ENCODE results near the gene ELAC1. TPM values are rescaled to one million over a fixed set of nuclear protein-coding genes. Genes with fewer than 3 reads are reported as not detected.

Gene ELAC1
- total and polyA plus RNA-seq, 2 experiments from 2014 or later, result 6.2 to 13.1 TPM

DNA sequence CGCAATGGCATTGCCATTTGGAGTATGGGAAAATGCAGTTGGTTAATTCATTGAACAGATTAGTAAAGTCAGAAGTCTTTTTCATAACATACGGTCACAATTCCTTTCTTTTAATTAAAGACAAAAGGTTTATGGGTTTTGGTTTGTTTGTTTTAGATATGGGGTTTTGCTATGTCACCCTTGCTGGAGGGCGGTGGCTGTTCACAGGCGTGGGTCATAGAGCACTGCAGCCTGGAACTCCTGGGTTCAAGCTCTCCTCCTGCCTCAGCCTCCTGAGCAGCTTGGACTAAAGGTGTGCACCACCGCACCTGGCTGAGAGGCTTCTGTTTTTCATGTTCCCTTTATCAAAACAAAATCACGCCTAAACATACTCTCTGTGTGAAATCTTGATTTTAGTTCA is 18.7 kb upstream of the ELAC1 start:
- Histone ChIP-seq H2AFZ (no peak overlapping the region), H3K4me2 (ENCODE audit: unreplicated experiment) (no peak overlapping the region), H4K20me1 (ENCODE audit: insufficient read depth) (no peaks in the 10 kb centered on the region), H3K27me3 (replicated peaks; ENCODE audit: insufficient read depth) (no peaks in the 10 kb centered on the region), H3K36me3 (ENCODE audit: low read depth) (no peaks in the 10 kb centered on the region), H3K27ac (no peak overlapping the region), H3K4me3 (no peak overlapping the region), H3K4me1 (ENCODE audit: insufficient read depth) (peaks cover 7% of the 10 kb centered on the region), H3F3A (ENCODE audit: insufficient read depth) (0 out of 2 replicates have a peak, but pooled peaks cover 7% of the 10 kb centered on the region), H3K9ac (no peak overlapping the region), H3K79me2 (ENCODE audit: insufficient read depth) (no peaks in the 10 kb centered on the region), H3K9me2 (ENCODE audit: insufficient read depth) (no peaks in the 10 kb centered on the region), H3K9me3 (ENCODE audit: low read depth) (no peaks in the 10 kb centered on the region)
- TF ChIP-seq EZH2 (IDR thresholded peaks at IDR 0.05; ENCODE audit: insufficient read depth, poor library complexity, severe bottlenecking) (no peak), EZH2phosphoT487 (IDR thresholded peaks at IDR 0.05; ENCODE audit: insufficient read depth, low read depth) (no peak)
- WGBS, 2 experiments (ENCODE audit: low coverage in 1 of 2, low lambda C conversion rate in 2 of 2, missing lambda C conversion rate in 2 of 2), result 96 to 97% methylated on average over 6 of the region's 6 CpGs
- no peak for DNase-seq
- in situ Hi-C loops (cut with MboI), result no loop called here

DNA sequence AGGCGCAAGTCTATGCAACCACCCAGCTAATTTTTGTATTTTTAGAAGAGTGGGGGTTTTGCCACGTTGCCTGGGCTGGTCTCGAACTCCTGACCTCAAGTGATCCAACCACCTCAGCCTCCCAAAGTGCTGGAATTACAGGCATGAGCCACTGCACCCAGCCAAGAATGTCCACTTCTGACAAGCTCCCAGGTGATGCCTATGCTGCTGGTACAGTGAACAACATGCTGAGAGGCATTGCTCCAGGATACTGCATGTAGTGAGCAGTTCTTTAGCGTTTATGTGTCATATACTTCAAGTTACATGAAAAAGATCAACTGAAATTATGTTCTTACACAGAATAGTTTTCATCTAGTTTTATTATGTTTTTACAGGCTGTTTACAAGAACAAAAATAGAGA is 17.2 kb upstream of the ELAC1 start:
- TF ChIP-seq EZH2phosphoT487 (IDR thresholded peaks at IDR 0.05; ENCODE audit: insufficient read depth, low read depth) (no peak), EZH2 (IDR thresholded peaks at IDR 0.05; ENCODE audit: insufficient read depth, poor library complexity, severe bottlenecking) (no peak)
- Histone ChIP-seq H3F3A (ENCODE audit: insufficient read depth) (0 out of 2 replicates have a peak, but pooled peaks cover 7% of the 10 kb centered on the region), H3K36me3 (ENCODE audit: low read depth) (no peaks in the 10 kb centered on the region), H3K27ac (no peak overlapping the region), H3K4me2 (ENCODE audit: unreplicated experiment) (no peak overlapping the region), H3K4me3 (no peak overlapping the region), H3K27me3 (replicated peaks; ENCODE audit: insufficient read depth) (no peaks in the 10 kb centered on the region), H3K9me3 (ENCODE audit: low read depth) (no peaks in the 10 kb centered on the region), H3K79me2 (ENCODE audit: insufficient read depth) (no peaks in the 10 kb centered on the region), H2AFZ (no peak overlapping the region), H3K4me1 (ENCODE audit: insufficient read depth) (peaks cover 7% of the 10 kb centered on the region), H3K9ac (no peak overlapping the region), H3K9me2 (ENCODE audit: insufficient read depth) (no peaks in the 10 kb centered on the region), H4K20me1 (ENCODE audit: insufficient read depth) (no peaks in the 10 kb centered on the region)
- in situ Hi-C loops (cut with MboI), result no loop called here
- WGBS, 2 experiments (ENCODE audit: low coverage in 1 of 2, low lambda C conversion rate in 2 of 2, missing lambda C conversion rate in 2 of 2), result 84 to 90% methylated on average over 4 of the region's 4 CpGs
- DNase-seq, result no peak

DNA sequence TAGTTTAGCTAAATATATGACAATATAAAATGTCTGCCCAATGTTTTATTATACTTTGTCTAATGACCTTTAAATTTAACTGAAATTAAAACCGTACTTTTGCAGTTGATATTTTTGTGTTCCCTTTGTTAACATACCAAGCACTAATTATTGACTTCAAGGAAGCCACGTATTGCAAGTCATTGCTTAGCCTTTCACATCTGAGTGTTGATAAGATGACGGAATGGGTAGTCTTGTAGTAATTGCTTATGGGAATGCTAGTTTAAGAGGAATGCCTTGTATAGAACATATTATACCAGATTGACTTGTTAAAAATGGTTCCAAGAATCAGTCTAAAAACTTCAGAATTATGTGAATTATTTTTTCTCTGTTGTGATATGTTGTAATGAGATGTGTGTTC is 14.0 kb upstream of the ELAC1 start:
- DNase-seq, result no peak
- Histone ChIP-seq H3K4me3 (no peak overlapping the region), H4K20me1 (ENCODE audit: insufficient read depth) (no peaks in the 10 kb centered on the region), H3K4me2 (ENCODE audit: unreplicated experiment) (no peak overlapping the region), H3K79me2 (ENCODE audit: insufficient read depth) (no peaks in the 10 kb centered on the region), H3K9ac (no peak overlapping the region), H3K36me3 (ENCODE audit: low read depth) (no peaks in the 10 kb centered on the region), H3K27ac (no peak overlapping the region), H3K9me3 (ENCODE audit: low read depth) (no peaks in the 10 kb centered on the region), H3K27me3 (replicated peaks; ENCODE audit: insufficient read depth) (no peaks in the 10 kb centered on the region; the same call in 1 of the 2 replicates), H3K4me1 (ENCODE audit: insufficient read depth) (no peaks in the 10 kb centered on the region), H3F3A (ENCODE audit: insufficient read depth) (no peaks in the 10 kb centered on the region), H3K9me2 (ENCODE audit: insufficient read depth) (no peaks in the 10 kb centered on the region), H2AFZ (no peak overlapping the region)
- in situ Hi-C loops (cut with MboI), result no loop called here
- WGBS, 2 experiments (ENCODE audit: low coverage in 1 of 2, low lambda C conversion rate in 2 of 2, missing lambda C conversion rate in 2 of 2), result 64 to 65% methylated on average over 3 of the region's 3 CpGs
- no peak for TF ChIP-seq EZH2phosphoT487 (IDR thresholded peaks at IDR 0.05; ENCODE audit: insufficient read depth, low read depth)
- TF ChIP-seq EZH2 (IDR thresholded peaks at IDR 0.05; ENCODE audit: insufficient read depth, poor library complexity, severe bottlenecking), result no peak

DNA sequence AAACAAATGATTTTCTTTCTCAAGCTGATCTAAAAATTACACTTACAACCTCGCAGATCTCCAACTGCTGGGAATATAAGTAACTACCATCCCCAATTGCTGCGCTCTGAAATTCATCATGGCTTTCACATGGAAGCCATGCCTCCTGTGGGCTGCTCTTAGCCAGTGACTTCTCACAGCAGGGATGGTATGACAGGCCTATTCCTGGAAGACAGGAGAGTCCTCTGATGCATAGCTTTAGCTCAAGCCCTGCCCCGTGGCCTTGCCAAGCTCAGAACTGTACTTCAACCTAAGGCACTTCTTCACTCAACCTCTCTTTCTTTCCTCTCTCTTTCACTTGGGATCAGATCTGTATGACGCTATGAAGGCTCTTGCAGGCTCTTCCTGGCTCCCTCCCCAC is 12.6 kb upstream of the ELAC1 start:
- H3K4me1 ChIP-seq (ENCODE audit: insufficient read depth), result no peaks in the 10 kb centered on the region
- no peak overlapping the region for H3K9ac ChIP-seq
- DNase-seq, result no peak
- no peak overlapping the region for H3K4me2 ChIP-seq (ENCODE audit: unreplicated experiment)
- no peaks in the 10 kb centered on the region for H3K9me2 ChIP-seq (ENCODE audit: insufficient read depth)
- no peaks in the 10 kb centered on the region; the same call in 1 of the 2 replicates for H3K27me3 ChIP-seq (replicated peaks; ENCODE audit: insufficient read depth)
- no peaks in the 10 kb centered on the region for H3K79me2 ChIP-seq (ENCODE audit: insufficient read depth)
- no peaks in the 10 kb centered on the region for H3K9me3 ChIP-seq (ENCODE audit: low read depth)
- H3K4me3 ChIP-seq, result no peak overlapping the region
- no peaks in the 10 kb centered on the region for H3K36me3 ChIP-seq (ENCODE audit: low read depth)
- H3F3A ChIP-seq (ENCODE audit: insufficient read depth), result no peaks in the 10 kb centered on the region
- in situ Hi-C loops (cut with MboI), result no loop called here
- WGBS, 2 experiments (ENCODE audit: low coverage in 1 of 2, low lambda C conversion rate in 2 of 2, missing lambda C conversion rate in 2 of 2), result 81 to 86% methylated on average over 4 of the region's 4 CpGs
- H2AFZ ChIP-seq, result no peak overlapping the region
- H3K27ac ChIP-seq, result no peak overlapping the region
- no peaks in the 10 kb centered on the region for H4K20me1 ChIP-seq (ENCODE audit: insufficient read depth)
- TF ChIP-seq EZH2phosphoT487 (IDR thresholded peaks at IDR 0.05; ENCODE audit: insufficient read depth, low read depth), result no peak
- no peak for TF ChIP-seq EZH2 (IDR thresholded peaks at IDR 0.05; ENCODE audit: insufficient read depth, poor library complexity, severe bottlenecking)

DNA sequence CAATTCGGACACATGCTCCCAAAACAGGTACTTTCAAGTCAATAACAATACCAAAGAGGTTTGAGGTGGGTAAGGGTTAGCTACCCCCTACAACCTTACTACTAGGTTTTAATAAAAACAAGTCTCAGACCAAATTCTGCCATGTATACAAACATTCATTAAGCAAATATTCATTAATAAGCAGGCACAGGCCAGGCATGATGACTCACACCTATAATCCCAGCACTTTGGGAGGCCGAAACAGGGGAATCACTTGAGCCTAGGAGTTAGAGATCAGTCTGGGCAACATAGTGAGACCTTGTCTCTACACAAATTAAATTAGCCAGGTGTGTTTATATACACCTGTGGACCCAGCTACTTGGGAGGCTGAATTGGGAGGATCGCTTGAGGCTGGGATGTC is 11.7 kb upstream of the ELAC1 start:
- in situ Hi-C loops (cut with MboI), result no loop called here
- H3K4me1 ChIP-seq (ENCODE audit: insufficient read depth), result no peaks in the 10 kb centered on the region
- H3K27me3 ChIP-seq (replicated peaks; ENCODE audit: insufficient read depth), result no peaks in the 10 kb centered on the region; the same call in 1 of the 2 replicates
- 86 to 88% methylated on average over 3 of the region's 3 CpGs for WGBS, 2 experiments (ENCODE audit: low coverage in 1 of 2, low lambda C conversion rate in 2 of 2, missing lambda C conversion rate in 2 of 2)
- H4K20me1 ChIP-seq (ENCODE audit: insufficient read depth), result no peaks in the 10 kb centered on the region
- H3K79me2 ChIP-seq (ENCODE audit: insufficient read depth), result no peaks in the 10 kb centered on the region
- no peaks in the 10 kb centered on the region for H3K9me3 ChIP-seq (ENCODE audit: low read depth)
- no peak overlapping the region for H3K9ac ChIP-seq
- H3K9me2 ChIP-seq (ENCODE audit: insufficient read depth), result no peaks in the 10 kb centered on the region
- no peaks in the 10 kb centered on the region for H3K36me3 ChIP-seq (ENCODE audit: low read depth)
- H3K27ac ChIP-seq, result no peak overlapping the region
- no peaks in the 10 kb centered on the region for H3F3A ChIP-seq (ENCODE audit: insufficient read depth)
- TF ChIP-seq EZH2phosphoT487 (IDR thresholded peaks at IDR 0.05; ENCODE audit: insufficient read depth, low read depth), result no peak
- no peak for TF ChIP-seq EZH2 (IDR thresholded peaks at IDR 0.05; ENCODE audit: insufficient read depth, poor library complexity, severe bottlenecking)
- DNase-seq, result peak; percentile 9
- H3K4me2 ChIP-seq (ENCODE audit: unreplicated experiment), result no peak overlapping the region
- no peak overlapping the region for H2AFZ ChIP-seq
- H3K4me3 ChIP-seq, result no peak overlapping the region
